Natural killer cell treated with Interleukin-12 subunit alpha and Interleukin-12 subunit beta and Interleukin-15 and Interleukin-18, amount 100 ng/mL, for 72 hours (primary cell): ENCODE measurements around the gene ARFGAP3. TPM values are rescaled to one million over a fixed set of nuclear protein-coding genes. Genes with fewer than 3 reads are reported as not detected.

ENCODE experiments used
- ATAC-seq, 2 donors: fragments of 150-1000 bp; cut with Tn5 transposase in 1 of 2; sonication (Bioruptor Pico), chemical (Tn5 transposase) in 1 of 2; 2 replicates each; pipeline ENCODE4 v1.10.0; 2021
- DNase-seq: peaks from one replicate; pipeline ENCODE4 v3.0.0; 2022; ENCODE audit warnings: low spot score
- H3K27ac Mint-ChIP-seq, 2 donors: 1 replicate in 1 of 2; 2 replicates in 1 of 2; pipeline ENCODE4 v1.8.0; 2022; ENCODE audit warnings: mixed read lengths in 2 of 2, mild to moderate bottlenecking in 1 of 2, moderate library complexity in 1 of 2
- H3K27me3 Mint-ChIP-seq, 2 donors: 1 replicate in 1 of 2; 2 replicates in 1 of 2; pipeline ENCODE4 v1.8.0; 2022; ENCODE audit warnings: mixed read lengths in 2 of 2
- H3K36me3 Mint-ChIP-seq: one replicate; pipeline ENCODE4 v1.8.0; 2022; ENCODE audit warnings: mixed read lengths
- H3K4me1 Mint-ChIP-seq, 2 donors: 1 replicate in 1 of 2; 2 replicates in 1 of 2; pipeline ENCODE4 v1.8.0; 2022; ENCODE audit warnings: low read depth in 2 of 2, mixed read lengths in 2 of 2, mild to moderate bottlenecking in 1 of 2
- H3K4me3 Mint-ChIP-seq: one replicate; pipeline ENCODE4 v1.8.0; 2022; ENCODE audit warnings: mixed read lengths
- H3K9me3 Mint-ChIP-seq: 2 replicates; pipeline ENCODE4 v1.8.0; 2022; ENCODE audit warnings: mixed read lengths
- total RNA-seq, 2 donors: library from RNA; stranded (reverse); gene quantifications; one replicate each; pipeline ENCODE4 v1.2.3, GENCODE V29; 2022

Gene ARFGAP3
- total RNA-seq, 2 donors from 2014 or later = 28.3 to 50.4 TPM

DNA sequence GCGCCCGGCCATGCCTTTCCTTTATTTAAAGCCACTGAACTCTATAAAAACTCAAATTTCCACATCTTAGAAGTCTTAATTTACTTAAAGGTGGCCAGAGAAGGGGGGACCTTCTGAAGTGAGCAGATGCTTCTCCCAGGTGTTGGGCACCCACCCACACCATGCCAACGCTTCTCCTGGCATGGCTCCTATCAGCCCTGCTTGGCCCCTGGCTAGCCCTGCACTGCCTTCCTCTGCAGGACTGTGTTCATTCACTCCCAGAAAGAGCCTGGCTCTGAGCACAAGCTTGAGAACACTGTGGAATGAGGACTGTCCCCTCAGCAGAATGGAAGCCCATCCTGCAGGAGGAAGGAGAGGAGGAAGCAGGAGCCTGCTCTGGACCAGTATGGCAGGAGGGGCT, 34.6 kb upstream of the ARFGAP3 start:
- H3K36me3 Mint-ChIP-seq = peaks cover 6% of the 10 kb centered on the region
- H3K27me3 Mint-ChIP-seq = no peaks in the 10 kb centered on the region
- H3K4me3 Mint-ChIP-seq = no peak overlapping the region
- peak overlapping the region in 1 of 2 donors; percentile 72 for H3K27ac Mint-ChIP-seq
- H3K9me3 Mint-ChIP-seq = no peaks in the 10 kb centered on the region
- peaks cover 51 to 76% of the 10 kb centered on the region in 2 donors for H3K4me1 Mint-ChIP-seq
- no peak for ATAC-seq
- no peak for DNase-seq

DNA sequence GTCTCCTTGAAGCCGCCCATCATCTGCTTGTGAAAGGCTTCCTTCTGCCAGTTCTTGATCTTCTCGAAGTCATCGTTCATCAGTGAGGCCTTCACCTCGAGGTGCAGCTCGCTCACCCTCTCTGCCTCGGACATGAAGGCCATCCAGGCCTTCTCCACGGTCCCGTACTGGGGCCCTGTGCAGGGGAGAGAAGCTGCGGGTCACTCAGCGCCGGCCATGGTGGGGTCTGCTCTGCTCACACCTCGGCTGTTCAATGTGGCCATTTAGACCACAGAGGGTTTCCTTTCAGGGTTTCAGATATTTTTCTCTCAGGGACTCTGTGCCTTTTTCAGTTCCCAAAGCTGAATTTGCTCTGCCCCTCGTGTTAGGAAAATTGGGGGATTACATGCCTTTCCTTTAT, 33.9 kb upstream of the ARFGAP3 start:
- H3K4me1 Mint-ChIP-seq = peaks cover 44 to 69% of the 10 kb centered on the region in 2 donors
- peaks cover 6% of the 10 kb centered on the region for H3K36me3 Mint-ChIP-seq
- no peak for ATAC-seq
- H3K9me3 Mint-ChIP-seq = no peaks in the 10 kb centered on the region
- no peak for DNase-seq
- H3K27me3 Mint-ChIP-seq = no peaks in the 10 kb centered on the region
- H3K4me3 Mint-ChIP-seq = no peak overlapping the region
- peak overlapping the region in 1 of 2 donors; percentile 72 for H3K27ac Mint-ChIP-seq

DNA sequence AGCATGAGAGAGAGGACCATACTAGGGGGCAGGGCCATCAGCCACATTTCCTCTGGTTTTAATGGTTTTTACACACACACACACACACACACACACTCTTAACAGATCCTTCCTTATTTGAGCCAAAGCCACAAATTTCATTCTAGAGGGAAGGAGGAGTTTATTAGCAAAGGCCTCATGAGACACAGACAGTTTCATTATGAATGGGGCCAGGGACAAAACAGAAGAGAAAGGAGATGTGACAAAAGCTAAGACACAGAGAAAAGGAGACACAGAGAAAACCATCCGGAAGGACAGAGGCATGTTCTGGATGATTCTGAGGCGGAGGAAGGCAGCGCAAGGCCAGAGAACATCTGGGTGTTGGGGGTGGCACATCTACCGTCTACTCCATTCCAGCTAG, 32.2 kb upstream of the ARFGAP3 start:
- ATAC-seq = peak; percentile 62 to 68
- Mint-ChIP-seq H3K36me3 (peaks cover 6% of the 10 kb centered on the region), H3K27ac (peak overlapping the region; percentile 31 to 60), H3K4me1 (peaks cover 28 to 55% of the 10 kb centered on the region in 2 donors), H3K9me3 (no peaks in the 10 kb centered on the region), H3K27me3 (no peaks in the 10 kb centered on the region), H3K4me3 (peak overlapping the region; percentile 68)
- DNase-seq = no peak

DNA sequence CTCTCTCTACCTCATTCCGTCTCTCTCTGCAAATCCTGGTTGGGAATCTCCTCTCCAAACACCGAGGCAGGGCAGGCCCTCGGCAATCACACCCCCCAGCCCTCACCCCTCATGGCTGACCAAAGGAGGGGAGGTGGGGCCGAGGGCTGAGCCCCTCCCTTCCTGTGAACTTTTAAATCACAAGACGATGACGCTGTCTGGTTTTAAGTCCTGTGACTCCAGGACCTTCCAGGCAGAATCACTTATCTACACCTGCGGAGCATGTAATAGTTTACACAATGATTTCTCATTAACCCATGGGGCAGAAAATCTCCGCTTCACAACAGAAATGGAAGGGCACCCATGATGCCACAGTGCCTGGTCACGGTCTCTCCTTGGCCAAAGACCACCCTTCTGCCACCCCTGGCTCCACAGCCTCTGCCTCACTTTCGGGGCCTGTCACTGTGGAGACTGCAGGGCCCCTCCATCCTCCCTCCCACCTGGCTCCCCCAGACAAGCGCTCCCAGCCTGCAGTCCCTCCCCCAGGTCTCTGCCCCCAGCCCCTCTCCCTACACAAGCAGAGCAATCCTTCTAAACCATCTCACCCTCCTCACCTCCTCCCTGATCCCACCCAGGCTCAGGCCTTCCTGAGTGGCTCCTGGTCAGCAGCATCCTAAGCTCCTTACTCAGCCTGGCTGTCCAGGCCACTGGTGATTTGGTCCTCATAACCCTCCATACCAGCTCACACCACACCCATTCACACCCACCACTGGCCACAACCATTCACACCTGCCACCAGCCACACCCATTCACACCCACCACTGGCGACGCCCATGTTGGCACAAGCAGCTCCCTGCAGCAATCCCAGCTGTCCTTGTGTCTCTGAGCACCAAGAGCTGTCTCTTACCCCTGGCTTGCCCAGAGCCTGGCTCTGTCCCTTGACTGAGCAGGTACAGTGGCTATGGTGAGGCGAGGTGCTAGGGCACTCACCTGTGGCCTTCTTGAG, 30.7 kb upstream of the ARFGAP3 start:
- H3K4me3 Mint-ChIP-seq = no peak overlapping the region
- no peaks in the 10 kb centered on the region for H3K9me3 Mint-ChIP-seq
- peak overlapping the region in 1 of 2 donors; percentile 31 for H3K27ac Mint-ChIP-seq
- DNase-seq (no peak), ATAC-seq (no peak)
- H3K4me1 Mint-ChIP-seq = peaks cover 28 to 43% of the 10 kb centered on the region in 2 donors
- peaks cover 6% of the 10 kb centered on the region for H3K36me3 Mint-ChIP-seq
- H3K27me3 Mint-ChIP-seq = no peaks in the 10 kb centered on the region

DNA sequence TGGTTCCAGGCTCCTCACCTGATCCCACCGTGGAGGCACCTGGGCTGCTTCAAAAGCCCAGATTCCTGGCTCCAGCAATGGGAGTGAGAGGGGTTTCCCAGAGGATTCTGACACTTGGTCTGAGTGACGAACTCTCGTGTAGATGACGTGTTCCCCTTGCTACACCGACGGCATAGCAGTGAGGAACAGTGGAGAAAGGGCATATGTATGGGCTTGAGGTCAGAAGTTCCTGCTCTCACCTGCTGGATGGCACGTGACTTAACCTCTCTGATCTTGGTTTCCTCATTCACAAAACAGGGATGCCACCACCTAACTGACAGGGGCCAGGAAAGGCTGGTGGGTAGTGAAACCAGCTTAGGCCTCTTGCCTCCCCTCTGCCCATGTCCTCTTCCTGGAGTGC, 30.0 kb upstream of the ARFGAP3 start:
- H3K9me3 Mint-ChIP-seq = no peaks in the 10 kb centered on the region
- H3K27ac Mint-ChIP-seq = no peak overlapping the region
- ATAC-seq (no peak), DNase-seq (no peak)
- H3K27me3 Mint-ChIP-seq = no peaks in the 10 kb centered on the region
- peaks cover 6% of the 10 kb centered on the region for H3K36me3 Mint-ChIP-seq
- H3K4me1 Mint-ChIP-seq = peaks cover 28 to 38% of the 10 kb centered on the region in 2 donors
- no peak overlapping the region for H3K4me3 Mint-ChIP-seq

DNA sequence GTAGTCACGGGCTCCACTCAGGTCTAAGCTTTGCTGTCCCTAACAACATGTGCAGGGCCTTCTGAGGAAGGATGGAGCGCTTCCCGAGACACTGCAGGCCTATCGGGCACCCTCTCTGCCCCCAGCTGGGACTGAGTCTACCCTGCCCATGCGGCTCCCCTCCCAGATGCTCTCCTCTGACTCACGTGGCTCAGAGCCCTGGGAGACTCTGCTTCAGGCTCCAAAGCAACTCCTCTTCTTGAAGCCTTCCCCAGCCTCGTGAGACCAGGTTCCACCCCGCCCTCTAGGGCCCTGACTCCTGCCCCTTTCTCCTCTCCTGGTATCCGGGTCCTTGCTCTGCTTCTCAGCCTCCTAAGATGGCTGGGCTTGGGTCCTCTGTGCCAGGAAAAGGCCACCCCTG, 28.4 kb upstream of the ARFGAP3 start:
- no peak overlapping the region for H3K27ac Mint-ChIP-seq
- ATAC-seq = peak in 1 of 2 donors; percentile 2
- H3K4me3 Mint-ChIP-seq = no peak overlapping the region
- no peaks in the 10 kb centered on the region for H3K9me3 Mint-ChIP-seq
- H3K27me3 Mint-ChIP-seq = no peaks in the 10 kb centered on the region
- no peak for DNase-seq
- H3K36me3 Mint-ChIP-seq = peaks cover 6% of the 10 kb centered on the region
- H3K4me1 Mint-ChIP-seq = peaks cover 19 to 22% of the 10 kb centered on the region in 2 donors

DNA sequence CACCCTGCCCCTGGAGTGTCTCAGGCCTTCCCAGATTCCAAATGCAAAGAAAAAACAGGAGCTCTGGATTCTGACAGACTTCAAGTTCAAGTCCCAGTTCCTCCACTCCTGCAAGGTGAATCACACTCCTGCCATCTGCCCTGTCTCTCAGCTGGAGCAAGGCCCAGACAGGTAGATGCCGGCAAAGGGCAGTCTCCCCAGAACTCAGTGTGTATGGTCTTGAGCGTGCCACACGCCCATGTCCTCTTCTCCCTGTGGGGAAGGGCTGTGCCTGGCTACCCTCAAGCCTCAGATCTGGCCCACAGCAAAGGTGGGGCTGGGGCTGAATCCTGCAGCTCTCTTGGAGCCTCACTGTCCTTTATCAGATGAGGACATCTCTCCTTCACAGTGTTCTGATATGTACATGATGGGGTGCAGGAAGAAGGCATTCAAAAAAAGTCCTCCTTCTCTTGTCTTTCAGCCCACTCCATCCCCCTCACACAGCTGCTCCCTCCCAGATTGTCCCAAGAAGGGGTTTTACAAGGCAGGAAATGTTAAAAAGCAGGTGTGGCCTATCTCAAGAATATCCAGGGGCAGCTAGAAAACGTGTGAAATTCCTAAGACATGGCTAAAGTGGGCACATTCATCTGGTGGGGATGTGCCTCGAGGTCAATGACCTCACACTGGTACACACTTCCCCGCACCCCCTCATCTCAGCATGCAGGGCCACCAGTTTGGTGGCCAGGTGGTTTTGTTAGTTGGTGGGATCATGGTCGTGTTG, 27.7 kb upstream of the ARFGAP3 start:
- Mint-ChIP-seq H3K9me3 (no peaks in the 10 kb centered on the region), H3K4me1 (peaks cover 19 to 22% of the 10 kb centered on the region in 2 donors), H3K4me3 (no peak overlapping the region), H3K36me3 (peaks cover 6% of the 10 kb centered on the region), H3K27me3 (no peaks in the 10 kb centered on the region), H3K27ac (no peak overlapping the region)
- no peak for ATAC-seq
- DNase-seq = no peak

DNA sequence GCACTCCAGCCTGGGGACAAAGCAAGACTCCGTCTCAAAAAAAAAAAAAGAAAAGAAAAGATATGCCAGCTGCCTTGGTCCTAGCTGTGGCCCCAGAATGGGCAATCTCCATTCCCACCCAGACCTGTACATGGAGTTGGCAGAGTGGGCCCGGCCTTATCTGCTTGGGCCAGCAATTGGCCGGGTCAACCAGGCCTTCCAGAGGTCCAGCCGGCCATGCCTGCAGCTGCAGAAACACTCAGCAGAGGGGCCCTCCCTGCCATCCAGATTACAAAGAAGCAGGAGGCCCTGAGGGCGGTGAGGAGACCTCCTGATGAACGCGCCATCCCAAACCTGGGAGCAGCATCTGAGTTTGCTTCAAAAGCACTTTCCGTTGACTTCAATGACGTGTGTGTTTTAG, 26.9 kb upstream of the ARFGAP3 start:
- no peaks in the 10 kb centered on the region for H3K27me3 Mint-ChIP-seq
- DNase-seq (no peak), ATAC-seq (no peak)
- peaks cover 12 to 16% of the 10 kb centered on the region in 2 donors for H3K4me1 Mint-ChIP-seq
- no peaks in the 10 kb centered on the region for H3K9me3 Mint-ChIP-seq
- no peak overlapping the region for H3K27ac Mint-ChIP-seq
- H3K4me3 Mint-ChIP-seq = no peak overlapping the region
- no peaks in the 10 kb centered on the region for H3K36me3 Mint-ChIP-seq

DNA sequence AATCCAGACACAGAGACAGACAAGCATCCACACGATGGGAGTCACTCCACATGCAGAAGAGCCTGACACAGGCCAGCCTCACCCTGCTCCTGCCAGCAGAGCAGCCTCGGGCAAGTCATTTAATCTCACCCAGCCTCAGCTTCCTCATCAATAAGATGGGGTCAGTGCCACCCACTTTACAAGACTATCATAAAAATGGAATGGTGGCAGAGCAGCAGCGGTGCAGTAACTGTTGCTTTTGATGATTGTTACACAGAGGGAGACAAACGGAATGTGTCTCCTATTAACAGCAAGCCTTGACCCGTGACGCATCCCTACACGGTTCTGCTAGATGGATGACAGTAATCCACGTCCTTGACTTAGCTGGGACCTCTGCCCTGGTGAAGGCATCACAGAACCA, 26.0 kb upstream of the ARFGAP3 start:
- no peak overlapping the region for H3K4me3 Mint-ChIP-seq
- H3K27ac Mint-ChIP-seq = no peak overlapping the region
- H3K36me3 Mint-ChIP-seq = no peaks in the 10 kb centered on the region
- DNase-seq = no peak
- no peak for ATAC-seq
- no peaks in the 10 kb centered on the region for H3K9me3 Mint-ChIP-seq
- H3K4me1 Mint-ChIP-seq = peaks cover 3 to 8% of the 10 kb centered on the region in 2 donors
- no peaks in the 10 kb centered on the region for H3K27me3 Mint-ChIP-seq

DNA sequence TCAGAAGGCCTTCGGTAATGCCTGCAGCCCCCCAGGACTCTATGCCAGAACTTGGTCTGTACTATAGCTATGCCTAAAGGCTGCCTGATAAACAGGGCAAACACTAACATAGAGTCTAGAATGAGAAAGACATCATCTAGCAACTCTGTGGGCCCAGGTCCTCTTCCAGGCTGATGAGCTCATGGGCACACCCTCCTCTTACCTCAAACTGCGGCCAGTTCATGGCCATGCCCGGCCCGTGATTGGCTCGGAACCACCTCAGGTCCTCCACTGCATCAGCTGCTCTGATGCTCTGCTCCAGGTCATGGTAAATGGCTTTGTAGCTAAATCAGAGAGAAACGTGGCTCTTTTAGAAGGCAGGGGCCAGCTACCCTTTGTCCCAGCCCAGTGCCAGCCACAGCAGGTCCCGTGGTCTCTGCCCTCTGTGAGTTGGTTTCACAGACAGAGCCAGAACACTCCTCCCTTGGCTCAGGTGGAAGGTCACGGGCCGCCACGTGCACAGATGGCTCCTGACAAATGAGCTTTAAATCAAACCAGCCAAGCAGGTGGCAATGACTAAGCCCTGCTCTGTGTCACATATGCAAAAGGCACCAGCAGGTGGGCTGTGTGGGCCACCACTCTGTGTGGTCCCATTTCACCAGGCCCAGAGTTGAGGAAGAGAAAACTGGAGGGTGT, 25.0 kb upstream of the ARFGAP3 start:
- no peaks in the 10 kb centered on the region for H3K27me3 Mint-ChIP-seq
- ATAC-seq = no peak
- no peaks in the 10 kb centered on the region for H3K4me1 Mint-ChIP-seq
- no peak for DNase-seq
- no peak overlapping the region for H3K4me3 Mint-ChIP-seq
- H3K27ac Mint-ChIP-seq = no peak overlapping the region
- no peaks in the 10 kb centered on the region for H3K36me3 Mint-ChIP-seq
- H3K9me3 Mint-ChIP-seq = no peaks in the 10 kb centered on the region

DNA sequence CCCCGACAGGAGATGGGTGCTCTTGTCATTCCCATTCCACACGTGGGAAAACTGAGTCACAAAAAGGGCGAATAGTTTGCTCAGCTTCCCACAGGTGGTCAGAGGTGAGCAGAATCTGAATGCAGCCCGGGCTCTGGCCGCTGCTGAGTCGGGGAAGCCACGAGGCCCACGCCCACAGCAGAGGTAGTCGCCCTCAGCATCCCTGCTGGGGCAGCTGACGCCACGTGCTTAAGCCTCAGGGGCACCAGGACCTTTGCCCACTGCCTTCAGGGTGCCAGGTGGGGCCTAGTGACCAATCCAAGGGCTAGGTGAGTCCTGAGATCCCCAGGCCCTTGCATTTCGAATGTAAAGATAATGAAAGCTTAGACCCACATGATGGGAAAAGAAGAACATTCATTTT, 24.2 kb upstream of the ARFGAP3 start:
- Mint-ChIP-seq H3K36me3 (no peaks in the 10 kb centered on the region), H3K4me3 (no peak overlapping the region), H3K4me1 (no peaks in the 10 kb centered on the region), H3K9me3 (no peaks in the 10 kb centered on the region), H3K27me3 (no peaks in the 10 kb centered on the region), H3K27ac (no peak overlapping the region)
- no peak for DNase-seq
- no peak for ATAC-seq

DNA sequence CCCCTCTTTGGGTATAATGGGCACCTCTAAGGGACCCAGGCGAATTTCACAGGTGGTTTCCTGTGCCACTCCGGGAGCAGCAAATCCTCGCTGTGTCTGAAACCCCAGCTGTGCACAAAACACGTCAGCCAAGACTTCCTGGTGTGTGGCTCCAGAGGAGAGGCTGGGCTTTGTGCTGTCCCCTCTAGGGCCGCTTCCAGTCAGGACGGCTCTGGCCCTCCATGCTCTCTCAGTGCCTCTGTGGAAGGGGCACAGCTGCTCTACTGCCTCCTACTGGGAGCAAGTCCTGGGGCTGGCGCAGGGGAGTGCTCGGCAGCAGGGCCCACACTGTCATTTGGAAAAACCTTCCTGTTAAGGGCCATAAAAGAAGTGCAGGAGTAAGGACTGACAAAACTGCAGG, 23.7 kb upstream of the ARFGAP3 start:
- Mint-ChIP-seq H3K27ac (no peak overlapping the region), H3K9me3 (no peaks in the 10 kb centered on the region), H3K36me3 (no peaks in the 10 kb centered on the region), H3K27me3 (no peaks in the 10 kb centered on the region), H3K4me3 (no peak overlapping the region), H3K4me1 (no peaks in the 10 kb centered on the region)
- ATAC-seq (no peak), DNase-seq (no peak)

DNA sequence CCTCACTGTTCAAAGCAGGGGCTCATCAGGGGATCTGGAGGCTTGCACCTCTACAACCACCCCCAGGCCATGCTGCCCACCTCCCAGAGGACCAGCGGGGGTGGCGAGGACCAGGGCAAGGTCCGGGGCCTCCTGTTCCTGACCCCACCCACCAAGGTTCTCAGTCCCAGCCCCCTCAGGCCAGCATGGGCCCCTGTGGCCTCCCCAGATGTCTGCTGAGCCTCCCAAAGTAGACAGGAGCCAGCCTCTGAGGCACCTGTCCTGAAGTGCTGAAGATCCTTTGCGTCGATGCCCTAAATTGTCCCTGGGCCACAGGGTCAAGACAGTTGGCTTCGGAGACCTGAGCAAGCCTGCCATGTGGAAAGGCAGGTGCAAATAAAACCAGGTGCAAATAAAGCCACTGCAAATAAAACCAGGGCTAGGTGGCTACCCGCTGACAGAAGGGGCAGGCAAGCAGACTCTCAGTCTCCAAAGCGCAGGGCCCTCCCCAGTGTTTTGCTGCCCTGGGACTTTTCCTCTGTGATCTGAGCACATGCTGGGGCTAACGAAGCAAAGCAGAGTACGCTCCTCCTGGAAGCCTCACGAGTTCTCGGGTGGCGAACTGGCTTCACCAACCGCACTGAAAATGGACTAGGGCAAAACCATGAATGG, 22.4 kb upstream of the ARFGAP3 start:
- DNase-seq (no peak), ATAC-seq (no peak)
- Mint-ChIP-seq H3K4me1 (no peaks in the 10 kb centered on the region), H3K36me3 (no peaks in the 10 kb centered on the region), H3K9me3 (no peaks in the 10 kb centered on the region), H3K27ac (no peak overlapping the region), H3K4me3 (no peak overlapping the region), H3K27me3 (no peaks in the 10 kb centered on the region)
